ENCODE measurements around the gene CDC42BPB. TPM values are rescaled to one million over a fixed set of nuclear protein-coding genes. Genes with fewer than 3 reads are reported as not detected.
"Not testable (repeated sequence)": the region's sequence is repeated elsewhere in the genome, so short reads cannot be mapped to it uniquely, and the experiment has no call there.

The CDC42BPB gene
- total RNA-seq, 2 experiments from 2014 or later, result 2.5 to 3.2 TPM

DNA sequence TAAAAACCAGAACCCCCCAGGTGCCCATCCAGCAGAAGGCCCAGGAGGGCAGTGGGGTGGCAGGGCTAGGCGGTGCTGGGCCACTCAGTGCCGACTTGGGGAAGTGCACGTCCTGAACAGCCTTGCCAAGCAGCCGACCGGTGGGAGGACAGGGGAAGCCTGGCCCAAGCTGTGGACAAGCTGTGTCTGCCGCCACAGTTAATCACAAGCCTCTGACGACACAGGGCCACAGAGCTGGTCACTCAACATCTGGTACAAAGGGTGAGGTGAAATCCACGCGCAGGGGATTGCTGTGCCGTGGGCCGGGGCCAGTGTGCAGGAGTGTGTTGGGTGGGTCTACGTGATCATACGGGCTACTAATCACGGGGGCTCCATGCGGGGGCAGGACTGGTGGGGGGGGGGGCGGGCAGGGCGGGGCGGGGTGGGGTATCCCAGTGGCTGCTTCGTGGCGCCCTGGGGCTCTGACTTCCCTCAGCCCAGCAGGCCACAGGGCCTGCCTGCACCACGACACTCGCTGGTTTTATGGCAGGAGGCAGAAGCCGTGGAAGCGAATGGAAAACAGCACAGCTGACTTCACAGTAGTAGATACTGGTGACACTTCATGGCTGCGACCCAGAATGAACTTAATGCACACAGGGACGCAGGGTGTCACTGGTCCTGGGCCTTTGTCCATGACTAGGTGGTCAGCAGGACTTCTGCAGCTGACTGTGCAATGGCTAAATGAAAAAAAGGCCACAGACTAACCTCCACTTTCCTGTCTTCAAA is 124.7 kb downstream of the CDC42BPB start:
- Mint-ChIP-seq H3K4me1 (ENCODE audit: low read depth) (peaks cover 6% of the 10 kb centered on the region), H3K36me3 (ENCODE audit: low read depth) (no peaks in the 10 kb centered on the region), H3K9me3 (no peaks in the 10 kb centered on the region), H3K4me3 (no peak overlapping the region), H3K27me3 (ENCODE audit: low read depth) (peaks cover 13% of the 10 kb centered on the region), H3K27ac (no peak overlapping the region)
- no peak for DNase-seq
- CTCF ChIA-PET, result no interaction called here
- intact Hi-C loops (cut with micrococcal nuclease), result no loop called here

DNA sequence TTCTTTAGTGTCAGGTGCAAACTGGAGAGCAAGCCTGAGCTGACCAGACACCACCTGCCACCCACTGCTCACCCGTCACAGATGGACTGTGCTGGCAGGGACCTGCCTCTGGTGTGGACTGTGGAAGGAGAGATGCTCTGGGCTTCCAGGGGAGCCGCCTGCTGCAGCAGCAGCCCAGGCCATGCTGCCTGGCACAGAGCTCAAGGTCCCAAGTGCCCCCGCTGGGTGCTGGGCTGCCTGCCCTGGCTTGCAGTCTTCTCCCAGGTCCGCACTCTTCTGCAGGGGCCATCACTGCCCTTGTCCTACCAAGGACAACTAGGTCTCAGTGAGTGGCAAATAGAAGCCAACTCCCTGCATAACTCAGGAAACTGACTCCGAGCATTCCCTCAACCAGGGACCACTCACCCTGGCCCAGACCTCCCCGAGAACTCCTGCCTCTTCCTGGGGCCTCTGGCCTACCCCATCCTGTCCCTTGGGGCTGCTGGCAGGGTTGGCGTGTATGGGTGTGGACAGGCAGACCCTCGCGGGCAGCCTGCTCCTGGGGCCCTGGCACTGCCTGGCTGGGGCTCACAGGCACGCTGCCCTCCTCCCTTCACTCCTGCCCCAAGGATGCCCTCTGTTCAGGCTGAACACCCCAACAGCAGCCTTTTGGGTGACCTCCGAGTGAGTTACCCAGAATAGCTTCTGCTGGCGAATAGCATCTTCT is 125.6 kb downstream of the CDC42BPB start:
- intact Hi-C loops (cut with micrococcal nuclease), result no loop called here
- CTCF ChIA-PET, result no interaction called here
- no peak overlapping the region for H3K27ac Mint-ChIP-seq
- H3K4me1 Mint-ChIP-seq (ENCODE audit: low read depth), result peaks cover 6% of the 10 kb centered on the region
- H3K9me3 Mint-ChIP-seq, result no peaks in the 10 kb centered on the region
- peaks cover 19% of the 10 kb centered on the region for H3K27me3 Mint-ChIP-seq (ENCODE audit: low read depth)
- no peaks in the 10 kb centered on the region for H3K36me3 Mint-ChIP-seq (ENCODE audit: low read depth)
- no peak overlapping the region for H3K4me3 Mint-ChIP-seq
- DNase-seq, result no peak

DNA sequence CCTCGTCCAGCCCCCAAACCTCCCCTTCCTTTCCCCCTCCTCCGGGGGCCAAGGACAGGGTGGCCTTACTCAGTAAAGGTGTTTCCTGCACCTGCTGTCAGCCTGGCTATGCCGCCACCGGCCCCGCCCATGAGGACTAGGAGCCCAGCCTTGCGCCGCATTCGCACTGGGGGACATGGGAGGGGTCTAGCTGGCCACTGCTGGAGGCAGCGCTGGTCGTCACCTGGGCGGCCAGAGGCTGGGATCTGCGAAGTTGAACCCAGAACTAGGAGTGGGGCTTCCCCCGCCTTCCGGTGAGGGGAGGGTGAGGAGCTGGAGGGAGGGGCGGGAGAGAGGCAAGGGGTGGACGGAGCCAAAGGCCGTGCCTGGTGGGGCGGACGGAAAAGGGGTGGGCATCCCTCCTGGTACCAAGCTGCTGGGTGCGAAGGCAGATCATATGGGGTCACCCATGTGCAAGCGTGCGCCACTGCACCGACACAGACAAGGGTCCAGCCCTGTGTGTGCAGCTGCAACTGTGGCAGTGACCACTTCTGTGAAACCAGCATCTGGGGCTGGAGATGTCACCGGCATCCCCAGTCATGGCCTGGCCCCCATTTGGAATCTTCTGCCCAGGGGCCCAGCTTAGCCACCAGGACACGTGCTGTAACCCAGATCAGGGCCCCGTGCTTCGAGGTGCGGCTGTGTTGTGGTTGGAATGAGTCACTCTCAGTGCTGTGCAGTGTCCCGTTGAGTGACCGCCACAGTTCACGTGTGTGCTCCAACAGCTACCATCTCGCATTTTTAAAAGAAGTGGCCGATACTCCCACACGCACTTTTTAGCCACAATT is 126.4 kb downstream of the CDC42BPB start:
- Mint-ChIP-seq H3K27ac (no peak overlapping the region), H3K4me1 (ENCODE audit: low read depth) (peaks cover 6% of the 10 kb centered on the region), H3K27me3 (ENCODE audit: low read depth) (peaks cover 24% of the 10 kb centered on the region), H3K4me3 (no peak overlapping the region), H3K36me3 (ENCODE audit: low read depth) (no peaks in the 10 kb centered on the region), H3K9me3 (no peaks in the 10 kb centered on the region)
- CTCF ChIA-PET, result no interaction called here
- intact Hi-C loops (cut with micrococcal nuclease), result no loop called here
- no peak for DNase-seq

DNA sequence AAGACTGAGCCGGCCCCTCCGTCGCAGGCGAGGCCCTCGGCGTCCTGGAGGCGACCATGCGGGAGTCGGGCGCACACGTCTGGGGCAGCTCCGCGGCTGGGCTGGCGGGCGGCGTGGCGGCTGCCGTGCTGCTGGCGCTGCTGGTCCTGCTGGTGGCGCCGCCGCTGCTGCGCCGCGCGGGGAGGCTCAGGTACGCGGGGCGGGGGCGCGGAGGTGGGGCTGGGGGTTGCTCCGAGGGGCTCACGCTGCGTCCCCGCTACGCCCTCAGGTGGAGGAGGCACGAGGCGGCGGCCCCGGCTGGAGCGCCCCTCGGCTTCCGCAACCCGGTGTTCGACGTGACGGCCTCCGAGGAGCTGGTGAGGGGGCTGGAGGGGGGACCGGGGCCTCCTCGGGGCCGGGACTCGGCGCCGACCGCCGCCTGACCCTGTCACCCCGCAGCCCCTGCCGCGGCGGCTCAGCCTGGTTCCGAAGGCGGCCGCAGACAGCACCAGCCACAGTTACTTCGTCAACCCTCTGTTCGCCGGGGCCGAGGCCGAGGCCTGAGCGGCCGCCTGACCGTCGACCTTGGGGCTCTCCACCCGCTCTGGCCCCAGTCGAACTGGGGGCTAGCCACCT is 127.1 kb downstream of the CDC42BPB start:
- DNase-seq, result no peak
- CTCF ChIA-PET, result no interaction called here
- Mint-ChIP-seq H3K4me1 (ENCODE audit: low read depth) (peaks cover 6% of the 10 kb centered on the region), H3K27ac (no peak overlapping the region), H3K9me3 (no peaks in the 10 kb centered on the region), H3K4me3 (no peak overlapping the region), H3K27me3 (ENCODE audit: low read depth) (peaks cover 26% of the 10 kb centered on the region), H3K36me3 (ENCODE audit: low read depth) (no peaks in the 10 kb centered on the region)
- intact Hi-C loops (cut with micrococcal nuclease), result no loop called here

DNA sequence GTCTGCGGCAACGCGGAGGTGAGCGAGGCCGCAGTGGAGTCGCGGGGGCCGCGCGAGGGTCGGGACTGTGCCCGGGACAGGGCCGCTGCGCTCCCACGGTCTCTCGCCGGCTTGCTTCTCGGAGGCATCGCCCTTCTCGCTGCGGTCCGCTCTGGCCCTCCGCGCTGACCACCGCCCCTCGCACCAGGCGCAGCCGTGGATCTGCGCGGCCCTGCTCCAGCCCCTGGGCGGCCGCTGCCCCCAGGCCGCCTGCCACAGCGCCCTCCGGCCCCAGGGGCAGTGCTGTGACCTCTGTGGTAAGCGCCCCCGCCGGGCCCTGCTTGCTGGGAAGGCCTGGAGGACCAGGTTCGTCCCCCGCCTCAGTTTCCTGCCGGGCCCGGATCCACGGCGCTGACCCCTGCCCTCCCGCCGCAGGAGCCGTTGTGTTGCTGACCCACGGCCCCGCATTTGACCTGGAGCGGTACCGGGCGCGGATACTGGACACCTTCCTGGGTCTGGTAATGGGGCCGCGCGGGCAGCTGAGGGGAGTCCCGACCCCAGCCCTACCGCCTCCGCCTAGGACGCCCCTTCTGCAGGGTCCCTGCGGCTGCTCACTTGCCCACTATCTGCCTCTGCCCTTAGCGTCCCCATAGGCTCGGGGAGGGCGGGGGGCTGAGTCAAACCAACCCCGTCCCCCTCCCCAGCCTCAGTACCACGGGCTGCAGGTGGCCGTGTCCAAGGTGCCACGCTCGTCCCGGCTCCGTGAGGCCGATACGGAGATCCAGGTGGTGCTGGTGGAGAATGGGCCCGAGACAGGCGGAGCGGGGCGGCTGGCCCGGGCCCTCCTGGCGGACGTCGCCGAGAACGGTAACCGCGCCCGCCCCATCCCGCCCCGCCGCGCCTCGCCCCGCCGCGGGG is 127.9 kb downstream of the CDC42BPB start:
- H3K9me3 Mint-ChIP-seq, result no peaks in the 10 kb centered on the region
- DNase-seq, result no peak
- CTCF ChIA-PET, result no interaction called here
- H3K36me3 Mint-ChIP-seq (ENCODE audit: low read depth), result no peaks in the 10 kb centered on the region
- H3K27me3 Mint-ChIP-seq (ENCODE audit: low read depth), result peaks cover 28% of the 10 kb centered on the region
- H3K27ac Mint-ChIP-seq, result no peak overlapping the region
- H3K4me3 Mint-ChIP-seq, result no peak overlapping the region
- peaks cover 6% of the 10 kb centered on the region for H3K4me1 Mint-ChIP-seq (ENCODE audit: low read depth)
- intact Hi-C loops (cut with micrococcal nuclease), result no loop called here

DNA sequence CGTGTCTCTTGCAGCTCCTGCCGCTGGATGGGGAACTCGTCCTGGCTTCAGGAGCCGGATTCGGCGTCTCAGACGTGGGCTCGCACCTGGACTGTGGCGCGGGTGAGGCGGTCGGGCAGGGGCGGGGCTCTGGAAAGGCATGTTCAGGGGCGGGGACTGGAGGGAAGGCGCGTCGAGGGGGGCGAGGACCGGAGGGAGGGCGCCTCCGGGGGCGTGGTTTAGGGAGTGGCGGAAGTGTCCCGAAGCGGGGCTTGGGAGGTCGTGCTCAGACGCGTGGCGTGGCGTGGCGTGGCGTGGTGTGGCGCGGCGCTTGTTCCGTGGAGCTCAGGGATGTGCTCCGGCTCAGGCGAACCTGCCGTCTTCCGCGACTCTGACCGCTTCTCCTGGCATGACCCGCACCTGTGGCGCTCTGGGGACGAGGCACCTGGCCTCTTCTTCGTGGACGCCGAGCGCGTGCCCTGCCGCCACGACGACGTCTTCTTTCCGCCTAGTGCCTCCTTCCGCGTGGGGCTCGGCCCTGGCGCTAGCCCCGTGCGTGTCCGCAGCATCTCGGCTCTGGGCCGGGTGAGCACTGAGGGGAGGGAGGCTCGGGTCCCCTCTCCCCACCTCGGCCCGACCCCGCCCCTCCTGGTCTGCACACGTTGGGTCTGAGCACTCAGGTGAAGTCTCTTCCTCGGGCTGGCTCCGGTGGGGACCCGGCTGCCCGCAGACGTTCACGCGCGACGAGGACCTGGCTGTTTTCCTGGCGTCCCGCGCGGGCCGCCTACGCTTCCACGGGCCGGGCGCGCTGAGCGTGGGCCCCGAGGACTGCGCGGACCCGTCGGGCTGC is 128.7 kb downstream of the CDC42BPB start:
- H3K27ac Mint-ChIP-seq, result no peak overlapping the region
- intact Hi-C loops (cut with micrococcal nuclease), result no loop called here
- CTCF ChIA-PET, result interaction anchor here (0.6 kb wide), 1 partner anchor 61 kb away, joined by 5 read pairs; no protein-coding TSS in a partner anchor
- H3K9me3 Mint-ChIP-seq, result no peaks in the 10 kb centered on the region
- peak overlapping the region; percentile 58 for H3K4me3 Mint-ChIP-seq
- H3K4me1 Mint-ChIP-seq (ENCODE audit: low read depth), result peaks cover 9% of the 10 kb centered on the region
- no peaks in the 10 kb centered on the region for H3K36me3 Mint-ChIP-seq (ENCODE audit: low read depth)
- peaks cover 31% of the 10 kb centered on the region for H3K27me3 Mint-ChIP-seq (ENCODE audit: low read depth)
- peak; percentile 63 for DNase-seq

DNA sequence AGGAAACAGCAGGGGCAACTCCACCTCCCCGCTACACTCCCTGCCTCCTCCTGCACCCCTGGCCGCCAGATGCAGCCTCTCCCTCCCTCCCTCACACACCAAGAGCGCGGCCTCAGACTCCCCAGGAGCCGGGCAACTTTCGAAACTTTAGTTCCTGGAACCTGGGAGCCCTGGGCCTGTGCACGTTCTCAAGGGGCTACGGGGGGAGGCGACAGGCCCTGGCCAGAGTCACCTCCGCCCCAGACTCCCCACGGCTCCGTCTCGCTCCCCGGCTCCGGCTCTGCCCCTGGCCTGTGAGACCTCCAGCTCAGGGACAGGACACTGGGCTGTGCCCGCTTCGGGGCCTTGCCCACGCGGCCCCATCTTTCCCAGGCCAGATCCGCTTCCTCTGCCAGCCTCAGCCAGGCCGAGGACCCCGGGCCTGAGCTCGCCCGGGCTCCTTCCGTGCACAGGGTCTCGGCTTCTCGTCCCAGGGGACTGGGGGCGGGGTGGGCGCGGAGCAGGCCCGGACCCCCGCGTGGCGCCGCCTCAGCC is 129.4 kb downstream of the CDC42BPB start:
- H3K27ac Mint-ChIP-seq, result no peak overlapping the region

DNA sequence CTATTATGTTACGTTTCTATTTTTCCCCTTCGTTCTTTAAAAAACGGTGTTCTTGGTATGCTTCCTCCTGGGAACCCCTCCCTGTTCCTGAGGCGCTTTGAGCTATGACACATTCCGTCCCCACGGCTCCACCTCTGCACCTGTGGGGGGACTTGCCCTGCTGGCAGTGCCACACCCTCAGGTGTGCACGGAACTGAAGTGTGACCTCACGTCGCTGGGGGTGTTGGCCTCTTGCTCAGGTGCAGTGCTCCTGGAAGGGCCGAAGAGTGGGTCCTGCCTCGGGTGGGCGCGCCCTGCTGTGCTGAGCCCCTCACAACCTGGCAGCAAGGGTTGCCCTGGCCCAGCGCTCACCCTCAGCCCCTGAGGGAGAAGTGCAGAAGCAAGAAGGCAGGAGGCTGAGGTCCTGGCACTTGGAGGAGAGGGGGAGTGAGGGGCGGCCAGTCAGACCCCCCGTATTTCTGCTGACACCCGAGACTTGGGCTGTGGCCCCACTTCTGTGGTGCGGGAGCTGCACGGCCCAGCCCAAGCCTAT is 129.9 kb downstream of the CDC42BPB start:
- Mint-ChIP-seq H3K27ac (no peak overlapping the region), H3K27me3 (ENCODE audit: low read depth) (peaks cover 33% of the 10 kb centered on the region), H3K4me3 (no peak overlapping the region), H3K36me3 (ENCODE audit: low read depth) (no peaks in the 10 kb centered on the region), H3K4me1 (ENCODE audit: low read depth) (peaks cover 11% of the 10 kb centered on the region), H3K9me3 (no peaks in the 10 kb centered on the region)
- intact Hi-C loops (cut with micrococcal nuclease), result no loop called here
- no peak for DNase-seq
- CTCF ChIA-PET, result no interaction called here

More for the DNA sequence above, 129.4 kb downstream of the CDC42BPB start:
- H3K4me1 Mint-ChIP-seq (ENCODE audit: low read depth), result peaks cover 11% of the 10 kb centered on the region
- H3K27me3 Mint-ChIP-seq (ENCODE audit: low read depth), result peaks cover 33% of the 10 kb centered on the region
- no peak for DNase-seq
- no peaks in the 10 kb centered on the region for H3K9me3 Mint-ChIP-seq
- intact Hi-C loops (cut with micrococcal nuclease), result no loop called here
- H3K36me3 Mint-ChIP-seq (ENCODE audit: low read depth), result no peaks in the 10 kb centered on the region
- CTCF ChIA-PET, result interaction anchor here (0.6 kb wide), 1 partner anchor 62 kb away, joined by 5 read pairs; no protein-coding TSS in a partner anchor
- H3K4me3 Mint-ChIP-seq, result peak overlapping the region; percentile 12

DNA sequence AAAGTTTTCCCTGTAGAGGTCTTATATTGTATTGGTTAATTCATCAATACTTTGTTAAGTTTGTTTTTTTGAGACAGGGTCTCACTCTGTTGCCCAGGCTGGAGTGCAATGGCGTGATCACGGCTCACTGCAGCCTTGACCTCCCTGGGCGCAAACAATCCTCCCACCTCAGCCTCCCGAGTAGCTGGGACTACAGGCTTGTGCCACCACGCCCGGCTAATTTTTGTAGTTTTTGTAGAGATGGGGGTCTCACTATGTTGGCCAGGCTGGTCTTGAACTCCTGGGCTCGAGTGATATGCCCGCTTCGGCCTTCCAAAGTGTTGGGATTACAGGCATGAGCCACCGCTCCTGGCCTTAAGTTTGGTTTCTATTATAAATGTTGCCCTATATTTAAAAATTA is 130.5 kb downstream of the CDC42BPB start:
- CTCF ChIA-PET; H3K27ac Mint-ChIP-seq; H3K4me3 Mint-ChIP-seq; DNase-seq; intact Hi-C loops (cut with micrococcal nuclease); H3K9me3 Mint-ChIP-seq; H3K36me3 Mint-ChIP-seq (ENCODE audit: low read depth): not testable (repeated sequence)
- Mint-ChIP-seq H3K27me3 (ENCODE audit: low read depth) (peaks cover 33% of the 10 kb centered on the region), H3K4me1 (ENCODE audit: low read depth) (peaks cover 11% of the 10 kb centered on the region)

DNA sequence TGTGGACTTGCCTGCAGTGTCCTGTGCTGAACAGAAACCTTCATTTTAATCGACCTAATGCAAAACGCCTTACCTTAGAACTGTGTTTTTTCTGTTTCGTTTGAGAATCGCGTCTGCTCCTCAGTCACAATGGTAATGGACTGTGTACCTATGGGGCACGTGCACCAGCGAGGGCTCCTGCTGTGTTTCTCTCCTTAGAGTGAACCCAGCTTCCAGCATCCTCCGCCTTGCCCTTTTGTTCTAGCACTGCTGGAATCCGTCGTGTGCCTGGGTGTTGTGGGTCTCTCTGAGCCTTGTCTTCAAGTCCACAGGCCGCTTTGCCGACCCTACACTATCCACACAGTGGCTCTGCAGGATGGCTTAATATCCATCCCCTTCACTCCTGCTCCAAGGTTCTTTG is 131.2 kb downstream of the CDC42BPB start:
- no peak for DNase-seq
- no peaks in the 10 kb centered on the region for H3K36me3 Mint-ChIP-seq (ENCODE audit: low read depth)
- intact Hi-C loops (cut with micrococcal nuclease), result no loop called here
- CTCF ChIA-PET, result interaction anchor here (0.6 kb wide), 1 partner anchor 534 kb away, joined by 5 read pairs; no protein-coding TSS in a partner anchor
- peaks cover 33% of the 10 kb centered on the region for H3K27me3 Mint-ChIP-seq (ENCODE audit: low read depth)
- no peak overlapping the region for H3K27ac Mint-ChIP-seq
- no peaks in the 10 kb centered on the region for H3K9me3 Mint-ChIP-seq
- H3K4me3 Mint-ChIP-seq, result no peak overlapping the region
- H3K4me1 Mint-ChIP-seq (ENCODE audit: low read depth), result peaks cover 11% of the 10 kb centered on the region
